Anterior cingulate cortex (tissue), 58 donors: Measurements from ENCODE around the gene ENO4.

ENCODE experiments used
- DNase-seq, 58 donors: peaks; one replicate each; lab custom pipeline; 2025; lab: John Stamatoyannopoulos, UW

The ENO4 gene

GRCh38 chr10:116849248-116850057 lies at the start of gene ENO4:
Gene ENO4 (plus strand): TSS chr10:116849499. CDS start chr10:116849567, 68 bp downstream.
- peak in 57 of 58 donors; percentile 26 to 89 (median 74) for DNase-seq

- DNase-seq, result no peak
Measured at GRCh38 chr10:116800286-116800929, 48.9 kb upstream of the ENO4 start.

- DNase-seq, result no peak
Measured at GRCh38 chr10:116801658-116802057, 47.6 kb upstream of the ENO4 start.

GRCh38 chr10:116802474-116802873 lies 46.8 kb upstream of the ENO4 start:
- no peak for DNase-seq

- no peak for DNase-seq
Measured at GRCh38 chr10:116802876-116803275, 46.4 kb upstream of the ENO4 start.

GRCh38 chr10:116803451-116804249 lies 45.6 kb upstream of the ENO4 start:
- DNase-seq, result peak in 1 of 58 donors; percentile 19

GRCh38 chr10:116808706-116809105 lies 40.6 kb upstream of the ENO4 start:
- no peak for DNase-seq

GRCh38 chr10:116809483-116810119 lies 39.7 kb upstream of the ENO4 start:
- no peak for DNase-seq

GRCh38 chr10:116810120-116810500 lies 39.2 kb upstream of the ENO4 start:
- DNase-seq, result no peak

- DNase-seq, result no peak
Measured at GRCh38 chr10:116810895-116811294, 38.4 kb upstream of the ENO4 start.

GRCh38 chr10:116811691-116812090 lies 37.6 kb upstream of the ENO4 start:
- no peak for DNase-seq

- no peak for DNase-seq
Measured at GRCh38 chr10:116815641-116816415, 33.5 kb upstream of the ENO4 start.

GRCh38 chr10:116817178-116817577 lies 32.1 kb upstream of the ENO4 start:
- DNase-seq, result no peak

- DNase-seq, result no peak
Measured at GRCh38 chr10:116817780-116818343, 31.4 kb upstream of the ENO4 start.

GRCh38 chr10:116819999-116820677 lies 29.2 kb upstream of the ENO4 start:
- no peak for DNase-seq

GRCh38 chr10:116825901-116826300 lies 23.4 kb upstream of the ENO4 start:
- DNase-seq, result no peak

GRCh38 chr10:116826803-116827202 lies 22.5 kb upstream of the ENO4 start:
- DNase-seq, result no peak

GRCh38 chr10:116827214-116827671 lies 22.1 kb upstream of the ENO4 start:
- DNase-seq, result no peak

GRCh38 chr10:116828116-116828515 lies 21.2 kb upstream of the ENO4 start:
- DNase-seq, result no peak
